Ovary (tissue), 9 donors: ENCODE results near the gene CACNG4. TPM values are rescaled to one million over a fixed set of nuclear protein-coding genes. Genes with fewer than 3 reads are reported as not detected.

Experiments
- DNase-seq, 5 donors: peaks; one replicate each; pipeline ENCODE4 v3.0.0-alpha.2; 2019 to 2020
- H3K27ac ChIP-seq, 2 donors: fragments of 200-600 bp; one replicate each; pipeline versions ENCODE4 v1.5.1 to v1.8.0; 2019 to 2022
- H3K27me3 ChIP-seq: fragments of 200-600 bp; one replicate; pipeline ENCODE4 v1.8.0; 2022
- H3K36me3 ChIP-seq: fragments of 200-600 bp; sonication (generic); one replicate; pipeline ENCODE4 v1.5.1; 2019
- H3K4me1 ChIP-seq: one replicate; pipeline ENCODE4 v1.8.1; 2013; ENCODE audit warnings: mild to moderate bottlenecking, moderate library complexity; ENCODE audit not compliant: insufficient read depth
- H3K4me3 ChIP-seq: fragments of 200-600 bp; sonication (generic); one replicate; pipeline ENCODE4 v1.5.1; 2017
- H3K9me3 ChIP-seq, 2 donors: fragments of 200-600 bp in 1 of 2; sonication (generic) in 1 of 2; one replicate each; pipeline versions ENCODE4 v1.5.1 to v1.8.1; 2013 to 2019; ENCODE audit warnings: mild to moderate bottlenecking in 1 of 2, moderate library complexity in 1 of 2
- EP300 ChIP-seq: sonication (generic); formaldehyde crosslinking; IDR thresholded peaks from one replicate; pipeline ENCODE4 v1.6.1; 2017; ENCODE audit warnings: antibody characterized with exemption
- POLR2A ChIP-seq: fragments of 450-650 bp; IDR thresholded peaks from one replicate; pipeline ENCODE4 v1.6.1; 2017; ENCODE audit warnings: antibody characterized with exemption, mild to moderate bottlenecking, moderate library complexity
- WGBS, 3 donors: extraction: QIAGEN DNeasy Blood & Tissue Kit in 1 of 3; methylation state at CpG; one replicate each; pipeline versions ENCODE4 v1.1.5 to v1.1.7; 2013 to 2017; 5-methylcytosine and 5-hydroxymethylcytosine counted together
- intact Hi-C, 4 donors: fragments of 100-400 bp; cut with DNase I; formaldehyde crosslinking; loops; one replicate each; pipeline versions ENCODE4 v1.11.0 to v1.15.1; 2022 to 2023
- polyA plus RNA-seq, 2 donors: library from polyadenylated mRNA; stranded (reverse); fragments of 200-250 nt in 1 of 2; fragments of 350-450 nt in 1 of 2; fragmentation: Illumina TruSeq in 1 of 2; extraction: RNeasy Lipid Tissue Mini Kit (QIAGEN cat#74804) in 1 of 2; gene quantifications; one replicate each; pipeline ENCODE4 v1.2.3, GENCODE V29; 2013 to 2014
- total RNA-seq, 7 donors: library from RNA; depleted of rRNA in 2 of 7; stranded (reverse); fragments of >200 nt in 2 of 7; fragmentation: NEBNext Ultra II Directional in 3 of 7; extraction: Animal tissue kit (Norgen Biotek cat#: 25700) in 3 of 7; gene quantifications; one replicate each; pipeline versions ENCODE4 v1.1.0 to v1.2.4, GENCODE V29; 2016 to 2023
- TF ChIP-seq, protein P1 (sequence below), 3 donors: fragments of 450-650 bp in 2 of 3; fragments of 200-600 bp in 1 of 3; IDR thresholded peaks; one replicate each; pipeline versions ENCODE4 v1.5.1 to v1.8.0; 2016 to 2022; ENCODE audit warnings: antibody characterized with exemption in 3 of 3, mild to moderate bottlenecking in 1 of 3
- donor health status: DM: no; HTN: no; CAD: no; lungs with moderate emphysema.
- donor health status: DM: no; HTN: no; CAD: no.
- donor health status: Bipolar disorder and iron deficiency.
- donor health status: DM: yes; HTN: yes; CAD: no.
- donor health status: DM: no; HTN: no; CAD: no.
- donor health status: DM: yes; HTN: yes; CAD: no.

The CACNG4 gene
- total and polyA plus RNA-seq, 9 donors, result 0.02 to 4.9 (median 0.22) TPM; not detected in 2

- no peak for DNase-seq
- Histone ChIP-seq H3K27ac (no peak overlapping the region), H3K9me3 (no peaks in the 10 kb centered on the region), H3K36me3 (no peaks in the 10 kb centered on the region), H3K4me3 (no peak overlapping the region), H3K27me3 (no peaks in the 10 kb centered on the region), H3K4me1 (no peaks in the 10 kb centered on the region)
- WGBS, 3 donors, result 89 to 90% (median 89%) methylated on average over 9 of the region's 9 CpGs
- no peak for TF ChIP-seq POLR2A
- TF ChIP-seq EP300, result no peak
- TF ChIP-seq, protein P1, sequence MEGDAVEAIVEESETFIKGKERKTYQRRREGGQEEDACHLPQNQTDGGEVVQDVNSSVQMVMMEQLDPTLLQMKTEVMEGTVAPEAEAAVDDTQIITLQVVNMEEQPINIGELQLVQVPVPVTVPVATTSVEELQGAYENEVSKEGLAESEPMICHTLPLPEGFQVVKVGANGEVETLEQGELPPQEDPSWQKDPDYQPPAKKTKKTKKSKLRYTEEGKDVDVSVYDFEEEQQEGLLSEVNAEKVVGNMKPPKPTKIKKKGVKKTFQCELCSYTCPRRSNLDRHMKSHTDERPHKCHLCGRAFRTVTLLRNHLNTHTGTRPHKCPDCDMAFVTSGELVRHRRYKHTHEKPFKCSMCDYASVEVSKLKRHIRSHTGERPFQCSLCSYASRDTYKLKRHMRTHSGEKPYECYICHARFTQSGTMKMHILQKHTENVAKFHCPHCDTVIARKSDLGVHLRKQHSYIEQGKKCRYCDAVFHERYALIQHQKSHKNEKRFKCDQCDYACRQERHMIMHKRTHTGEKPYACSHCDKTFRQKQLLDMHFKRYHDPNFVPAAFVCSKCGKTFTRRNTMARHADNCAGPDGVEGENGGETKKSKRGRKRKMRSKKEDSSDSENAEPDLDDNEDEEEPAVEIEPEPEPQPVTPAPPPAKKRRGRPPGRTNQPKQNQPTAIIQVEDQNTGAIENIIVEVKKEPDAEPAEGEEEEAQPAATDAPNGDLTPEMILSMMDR (IDR thresholded peaks at IDR 0.05), result no peak
- intact Hi-C loops, result no loop called here
Measured at GRCh38 chr17:67052720-67053437, 88.4 kb downstream of the CACNG4 start.

DNA sequence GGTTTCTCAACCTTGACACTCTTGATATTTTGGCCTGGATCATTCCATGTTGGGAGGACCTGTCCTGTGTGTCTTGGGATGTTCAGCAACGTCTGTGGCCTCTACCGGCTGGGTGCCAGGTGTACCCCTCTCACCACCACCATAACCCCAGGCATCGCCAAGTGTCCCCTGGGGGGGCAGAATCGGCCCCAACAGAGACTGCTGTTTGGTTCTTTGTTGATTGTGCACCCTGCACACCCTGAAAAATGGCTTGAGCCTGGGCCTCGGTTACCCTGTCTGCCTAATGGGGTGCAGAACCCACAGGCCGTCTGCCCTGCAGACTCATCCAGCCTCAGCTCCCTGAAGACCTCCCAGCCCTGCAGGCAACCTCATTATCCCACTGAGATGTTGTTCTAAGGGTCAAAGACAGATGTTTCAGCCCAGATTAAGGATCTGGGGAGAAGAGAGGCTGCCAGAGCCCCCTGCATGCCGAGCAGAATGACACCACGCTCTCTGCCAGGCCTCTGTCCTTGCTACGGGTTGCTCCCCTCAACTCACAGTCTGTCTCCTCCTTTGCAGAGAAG is 89.0 kb downstream of the CACNG4 start:
- 76 to 84% (median 84%) methylated on average over 9 of the region's 9 CpGs for WGBS, 3 donors
- no peak for DNase-seq
- intact Hi-C loops, result no loop called here
- no peaks in the 10 kb centered on the region for H3K9me3 ChIP-seq
- no peaks in the 10 kb centered on the region for H3K27me3 ChIP-seq
- TF ChIP-seq, protein P1 (IDR thresholded peaks at IDR 0.05), result no peak
- no peak for TF ChIP-seq POLR2A
- H3K27ac ChIP-seq, result no peak overlapping the region
- H3K4me1 ChIP-seq, result no peaks in the 10 kb centered on the region
- no peaks in the 10 kb centered on the region for H3K36me3 ChIP-seq
- H3K4me3 ChIP-seq, result no peak overlapping the region

- Histone ChIP-seq H3K9me3 (no peaks in the 10 kb centered on the region), H3K36me3 (no peaks in the 10 kb centered on the region), H3K4me3 (no peak overlapping the region), H3K4me1 (no peaks in the 10 kb centered on the region), H3K27ac (no peak overlapping the region), H3K27me3 (no peaks in the 10 kb centered on the region)
- WGBS, 3 donors, result 76 to 81% (median 78%) methylated on average over 19 of the region's 19 CpGs
- TF ChIP-seq, protein P1 (IDR thresholded peaks at IDR 0.05), result no peak
- TF ChIP-seq EP300, result no peak
- no peak for TF ChIP-seq POLR2A
- intact Hi-C loops, result no loop called here
- no peak for DNase-seq
Measured at GRCh38 chr17:67054011-67054591, 89.6 kb downstream of the CACNG4 start.

- WGBS, 3 donors, result 73 to 85% (median 75%) methylated on average over 5 of the region's 5 CpGs
- H3K36me3 ChIP-seq, result no peaks in the 10 kb centered on the region
- H3K9me3 ChIP-seq, result no peaks in the 10 kb centered on the region
- H3K27me3 ChIP-seq, result no peaks in the 10 kb centered on the region
- H3K4me3 ChIP-seq, result no peak overlapping the region
- intact Hi-C loops, result no loop called here
- H3K4me1 ChIP-seq, result no peaks in the 10 kb centered on the region
- no peak for DNase-seq
- no peak overlapping the region for H3K27ac ChIP-seq
- TF ChIP-seq, protein P1 (IDR thresholded peaks at IDR 0.05), result no peak
Measured at GRCh38 chr17:67054608-67055007, 90.1 kb downstream of the CACNG4 start.
